Progenitor cell of endocrine pancreas (in vitro differentiated cells): ENCODE data around the gene TSPAN1. TPM values are rescaled to one million over a fixed set of nuclear protein-coding genes. Genes with fewer than 3 reads are reported as not detected.

Experiments used
- DNase-seq: peaks from one replicate; pipeline ENCODE4 v3.0.0; 2021; ENCODE audit warnings: low spot score; ENCODE audit not compliant: unreplicated experiment
- H3K27ac Mint-ChIP-seq: 2 replicates; pipeline ENCODE4 v1.8.0; 2021; ENCODE audit warnings: mild to moderate bottlenecking, moderate library complexity, mixed read lengths
- H3K27me3 Mint-ChIP-seq: 2 replicates; pipeline ENCODE4 v1.8.0; 2021; ENCODE audit warnings: mixed read lengths
- H3K36me3 Mint-ChIP-seq: 2 replicates; pipeline ENCODE4 v1.8.0; 2022; ENCODE audit warnings: mixed read lengths; ENCODE audit not compliant: insufficient read depth
- H3K4me1 Mint-ChIP-seq: 2 replicates; pipeline ENCODE4 v1.8.0; 2021; ENCODE audit warnings: low read depth, mixed read lengths
- H3K4me3 Mint-ChIP-seq: 2 replicates; pipeline ENCODE4 v1.8.0; 2021; ENCODE audit warnings: low read depth, mild to moderate bottlenecking, moderate library complexity, mixed read lengths
- H3K9me3 Mint-ChIP-seq: 2 replicates; pipeline ENCODE4 v1.8.0; 2021; ENCODE audit warnings: low read depth, mixed read lengths
- CTCF ChIP-seq: fragments of 200-600 bp; sonication (generic); IDR thresholded peaks from one replicate; pipeline ENCODE4 v1.5.0; 2021; ENCODE audit warnings: antibody characterized with exemption, mild to moderate bottlenecking; ENCODE audit not compliant: unreplicated experiment
- total RNA-seq: library from RNA; stranded (reverse); gene quantifications from 2 replicates; pipeline ENCODE4 v1.2.1, GENCODE V29; 2021

The TSPAN1 gene
- total RNA-seq, 1 donor from 2014 or later: 4.5 TPM

GRCh38 chr1:46153228-46153627 lies 21.7 kb upstream of the TSPAN1 start:
- DNase-seq: no peak
- no peaks in the 10 kb centered on the region for H3K9me3 Mint-ChIP-seq
- peaks cover 4% of the 10 kb centered on the region for H3K27me3 Mint-ChIP-seq
- H3K27ac Mint-ChIP-seq: no peak overlapping the region
- no peak for TF ChIP-seq CTCF
- H3K4me3 Mint-ChIP-seq: no peak overlapping the region
- H3K4me1 Mint-ChIP-seq: no peaks in the 10 kb centered on the region
- no peaks in the 10 kb centered on the region for H3K36me3 Mint-ChIP-seq

- Mint-ChIP-seq H3K9me3 (no peaks in the 10 kb centered on the region), H3K4me3 (no peak overlapping the region), H3K27me3 (peaks cover 4% of the 10 kb centered on the region), H3K4me1 (no peaks in the 10 kb centered on the region), H3K27ac (no peak overlapping the region), H3K36me3 (no peaks in the 10 kb centered on the region)
- DNase-seq: no peak
- no peak for TF ChIP-seq CTCF
Observed at GRCh38 chr1:46153732-46154131, 21.2 kb upstream of the TSPAN1 start.

GRCh38 chr1:46157916-46158311 lies 17.0 kb upstream of the TSPAN1 start:
- Mint-ChIP-seq H3K4me1 (no peaks in the 10 kb centered on the region), H3K9me3 (no peaks in the 10 kb centered on the region), H3K27ac (no peak overlapping the region), H3K4me3 (no peak overlapping the region), H3K36me3 (no peaks in the 10 kb centered on the region), H3K27me3 (peaks cover 4% of the 10 kb centered on the region)
- no peak for TF ChIP-seq CTCF
- no peak for DNase-seq

GRCh38 chr1:46158312-46159281 lies 16.3 kb upstream of the TSPAN1 start:
- no peaks in the 10 kb centered on the region for H3K4me1 Mint-ChIP-seq
- no peak for DNase-seq
- H3K4me3 Mint-ChIP-seq: no peak overlapping the region
- no peak for TF ChIP-seq CTCF
- H3K9me3 Mint-ChIP-seq: no peaks in the 10 kb centered on the region
- H3K27ac Mint-ChIP-seq: no peak overlapping the region
- peaks cover 6% of the 10 kb centered on the region for H3K27me3 Mint-ChIP-seq
- no peaks in the 10 kb centered on the region for H3K36me3 Mint-ChIP-seq

GRCh38 chr1:46159516-46159915 lies 15.4 kb upstream of the TSPAN1 start:
- TF ChIP-seq CTCF: no peak
- no peak overlapping the region for H3K4me3 Mint-ChIP-seq
- H3K4me1 Mint-ChIP-seq: no peaks in the 10 kb centered on the region
- H3K36me3 Mint-ChIP-seq: no peaks in the 10 kb centered on the region
- H3K27me3 Mint-ChIP-seq: peaks cover 9% of the 10 kb centered on the region
- H3K9me3 Mint-ChIP-seq: no peaks in the 10 kb centered on the region
- H3K27ac Mint-ChIP-seq: no peak overlapping the region
- DNase-seq: no peak
